Osteoblast (primary cell): ENCODE measurements around the gene ACSF3. TPM values are rescaled to one million over a fixed set of nuclear protein-coding genes. Genes with fewer than 3 reads are reported as not detected.

ENCODE experiments used
- DNase-seq: peaks from one replicate; pipeline ENCODE4 v3.0.0; 2011; ENCODE audit warnings: low spot score, mixed read lengths; ENCODE audit not compliant: insufficient read length; ENCODE audit errors: missing footprints
- H2AFZ ChIP-seq: 2 replicates; pipeline ENCODE4 v1.6.0; 2011; ENCODE audit warnings: mild to moderate bottlenecking, low read length
- H3K27ac ChIP-seq: 2 replicates; pipeline ENCODE4 v1.5.1; 2011; ENCODE audit warnings: mild to moderate bottlenecking, low read depth, low read length, moderate library complexity
- H3K27me3 ChIP-seq: 2 replicates; pipeline ENCODE4 v1.6.0; 2012; ENCODE audit warnings: mild to moderate bottlenecking, control low read depth, inconsistent platforms, low read length, moderate library complexity; ENCODE audit not compliant: insufficient read depth
- H3K36me3 ChIP-seq: 2 replicates; pipeline ENCODE4 v1.5.1; 2011; ENCODE audit warnings: mild to moderate bottlenecking, low read length, control low read depth, moderate library complexity; ENCODE audit not compliant: insufficient read depth
- H3K4me1 ChIP-seq: 2 replicates; pipeline ENCODE4 v1.5.1; 2011; ENCODE audit warnings: mild to moderate bottlenecking, low read length, control low read depth, moderate library complexity; ENCODE audit not compliant: insufficient read depth
- H3K4me2 ChIP-seq: 2 replicates; pipeline ENCODE4 v1.6.0; 2011; ENCODE audit warnings: mild to moderate bottlenecking, low read length; ENCODE audit not compliant: insufficient read depth
- H3K4me3 ChIP-seq: fragments of 200-600 bp; sonication (generic); 3 replicates; pipeline ENCODE4 v1.5.1; 2012; ENCODE audit warnings: mild to moderate bottlenecking, low read length, inconsistent platforms; ENCODE audit not compliant: insufficient read depth
- H3K79me2 ChIP-seq: 2 replicates; pipeline ENCODE4 v1.6.0; 2012; ENCODE audit warnings: mild to moderate bottlenecking, low read length, control low read depth, inconsistent platforms; ENCODE audit not compliant: insufficient read depth
- H3K9me3 ChIP-seq: 2 replicates; pipeline ENCODE4 v1.5.1; 2011; ENCODE audit warnings: low read depth, low read length, control low read depth
- H4K20me1 ChIP-seq: 2 replicates; pipeline ENCODE4 v1.6.0; 2012; ENCODE audit warnings: mild to moderate bottlenecking, low read length, control low read depth; ENCODE audit not compliant: insufficient read depth
- total RNA-seq: library from RNA; depleted of rRNA; stranded (reverse); fragments of >200 nt; gene quantifications from 2 replicates; pipeline ENCODE4 v1.2.3, GENCODE V29; 2012
- TF ChIP-seq, protein P1 (sequence below): IDR thresholded peaks from 2 replicates; pipeline ENCODE4 v1.5.1; 2011; ENCODE audit warnings: mild to moderate bottlenecking, low read depth, low read length, moderate library complexity; ENCODE audit errors: extremely low read depth

The ACSF3 gene
- total RNA-seq, 1 donor: 29.3 TPM

DNA sequence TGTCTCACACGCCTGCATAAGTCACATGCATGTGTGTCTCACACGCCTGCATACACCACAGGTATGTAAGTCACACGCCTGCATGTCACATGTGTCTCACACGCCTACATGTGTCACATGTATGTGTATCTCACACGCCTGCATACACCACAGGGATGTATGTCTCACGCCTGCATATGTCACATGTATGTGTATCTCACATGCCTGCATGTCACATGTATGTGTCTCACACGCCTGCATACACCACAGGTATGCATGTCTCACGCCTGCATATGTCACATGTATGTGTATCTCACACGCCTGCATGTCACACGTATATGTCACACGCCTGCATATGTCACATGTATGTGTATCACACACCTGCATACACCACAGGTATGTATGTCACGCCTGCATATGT, 64.1 kb downstream of the ACSF3 start:
- Histone ChIP-seq H2AFZ (no peak overlapping the region), H3K27ac (no peak overlapping the region), H3K79me2 (no peaks in the 10 kb centered on the region), H3K27me3 (peaks cover 2% of the 10 kb centered on the region), H3K36me3 (no peaks in the 10 kb centered on the region), H4K20me1 (peaks cover 2% of the 10 kb centered on the region), H3K4me1 (peaks cover 17% of the 10 kb centered on the region), H3K4me3 (no peak overlapping the region), H3K4me2 (no peak overlapping the region), H3K9me3 (no peaks in the 10 kb centered on the region)
- TF ChIP-seq, protein P1, sequence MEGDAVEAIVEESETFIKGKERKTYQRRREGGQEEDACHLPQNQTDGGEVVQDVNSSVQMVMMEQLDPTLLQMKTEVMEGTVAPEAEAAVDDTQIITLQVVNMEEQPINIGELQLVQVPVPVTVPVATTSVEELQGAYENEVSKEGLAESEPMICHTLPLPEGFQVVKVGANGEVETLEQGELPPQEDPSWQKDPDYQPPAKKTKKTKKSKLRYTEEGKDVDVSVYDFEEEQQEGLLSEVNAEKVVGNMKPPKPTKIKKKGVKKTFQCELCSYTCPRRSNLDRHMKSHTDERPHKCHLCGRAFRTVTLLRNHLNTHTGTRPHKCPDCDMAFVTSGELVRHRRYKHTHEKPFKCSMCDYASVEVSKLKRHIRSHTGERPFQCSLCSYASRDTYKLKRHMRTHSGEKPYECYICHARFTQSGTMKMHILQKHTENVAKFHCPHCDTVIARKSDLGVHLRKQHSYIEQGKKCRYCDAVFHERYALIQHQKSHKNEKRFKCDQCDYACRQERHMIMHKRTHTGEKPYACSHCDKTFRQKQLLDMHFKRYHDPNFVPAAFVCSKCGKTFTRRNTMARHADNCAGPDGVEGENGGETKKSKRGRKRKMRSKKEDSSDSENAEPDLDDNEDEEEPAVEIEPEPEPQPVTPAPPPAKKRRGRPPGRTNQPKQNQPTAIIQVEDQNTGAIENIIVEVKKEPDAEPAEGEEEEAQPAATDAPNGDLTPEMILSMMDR: no peak
- DNase-seq: no peak

DNA sequence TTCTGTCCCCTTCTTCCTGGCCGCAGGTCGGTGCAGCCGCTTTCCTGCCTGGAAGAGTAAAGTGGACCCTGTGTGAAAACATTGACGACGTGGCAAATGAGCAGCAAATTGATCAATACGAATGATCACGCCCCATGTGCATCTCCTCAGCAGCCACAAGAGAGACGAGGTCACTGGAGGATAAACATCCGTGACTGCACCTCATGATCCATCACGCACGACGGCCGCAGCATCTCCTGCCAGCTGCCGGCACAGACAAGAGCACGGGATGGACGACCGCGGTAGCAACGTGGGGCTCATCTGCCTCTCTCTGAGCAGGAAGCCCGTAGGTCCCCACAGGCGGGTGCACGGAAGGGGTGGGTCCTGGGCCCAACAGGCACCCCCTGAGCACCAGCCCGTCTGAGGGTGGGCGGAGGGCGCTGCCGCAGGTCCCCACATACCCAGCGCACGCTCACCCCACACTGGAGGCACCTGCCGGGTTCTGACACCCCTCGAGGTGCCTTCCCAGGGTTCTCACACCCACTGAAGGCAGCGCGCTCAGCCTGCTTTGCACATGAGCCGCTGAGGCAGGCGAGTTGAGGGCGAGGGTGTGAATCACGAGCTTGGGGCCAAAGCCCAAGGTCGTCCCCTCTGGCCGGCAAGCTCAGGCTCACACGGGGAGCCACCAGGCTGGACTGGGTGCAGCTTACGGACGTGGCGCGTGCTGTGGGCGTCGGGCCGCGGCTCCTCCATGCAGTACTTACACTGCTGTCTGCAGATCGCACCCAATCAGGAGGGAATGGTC, 65.6 kb downstream of the ACSF3 start:
- H4K20me1 ChIP-seq: peaks cover 2% of the 10 kb centered on the region
- H3K4me3 ChIP-seq: no peak overlapping the region
- no peaks in the 10 kb centered on the region for H3K9me3 ChIP-seq
- peaks cover 17% of the 10 kb centered on the region for H3K4me1 ChIP-seq
- H3K27ac ChIP-seq: no peak overlapping the region
- TF ChIP-seq, protein P1: no peak
- H2AFZ ChIP-seq: no peak overlapping the region
- no peak for DNase-seq
- H3K4me2 ChIP-seq: no peak overlapping the region
- no peaks in the 10 kb centered on the region for H3K36me3 ChIP-seq
- peaks cover 5% of the 10 kb centered on the region for H3K27me3 ChIP-seq
- no peaks in the 10 kb centered on the region for H3K79me2 ChIP-seq

DNA sequence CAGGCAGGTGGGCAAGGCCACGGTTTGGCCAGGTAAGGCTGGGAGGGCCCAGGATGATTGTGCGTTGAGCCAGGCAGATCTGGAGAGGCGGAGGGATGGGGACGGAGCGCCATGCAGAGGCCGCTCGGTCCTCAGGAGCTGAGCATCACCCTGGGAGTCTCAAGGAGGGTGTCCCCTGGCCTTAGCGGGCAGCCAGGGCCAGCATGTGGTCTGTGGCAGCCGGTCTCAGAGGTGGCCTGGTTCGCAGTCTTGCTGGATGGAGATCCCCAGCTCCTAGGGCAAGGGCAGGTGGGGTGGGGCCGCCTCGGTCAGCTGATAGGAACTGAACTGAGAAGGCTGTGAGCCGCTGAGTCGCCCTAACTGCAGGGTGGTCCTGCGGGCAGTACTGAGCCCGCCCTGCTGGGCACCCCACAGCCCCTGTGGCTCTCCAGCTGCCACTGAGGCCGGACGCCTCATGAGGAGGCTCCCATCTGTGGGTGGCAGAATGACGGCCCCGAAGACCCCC, 66.2 kb downstream of the ACSF3 start:
- H3K27ac ChIP-seq: no peak overlapping the region

More for the DNA sequence above, 66.2 kb downstream of the ACSF3 start:
- H3K4me2 ChIP-seq: no peak overlapping the region
- peaks cover 14% of the 10 kb centered on the region for H3K4me1 ChIP-seq
- H3K79me2 ChIP-seq: no peaks in the 10 kb centered on the region
- no peaks in the 10 kb centered on the region for H3K36me3 ChIP-seq
- no peak overlapping the region for H2AFZ ChIP-seq
- TF ChIP-seq, protein P1: no peak
- DNase-seq: no peak
- H4K20me1 ChIP-seq: peaks cover 2% of the 10 kb centered on the region
- H3K9me3 ChIP-seq: no peaks in the 10 kb centered on the region
- peaks cover 5% of the 10 kb centered on the region for H3K27me3 ChIP-seq
- no peak overlapping the region for H3K4me3 ChIP-seq
